Neural cell (in vitro differentiated cells): ENCODE results near the gene RAD51B. TPM values are rescaled to one million over a fixed set of nuclear protein-coding genes. Genes with fewer than 3 reads are reported as not detected.

Source experiments
- H2AFZ ChIP-seq: fragments of 200-600, 300-800 bp; sonication (generic), shearing (Covaris generic); 2 replicates; pipeline ENCODE4 v1.6.0; 2014; ENCODE audit warnings: low read depth, mild to moderate bottlenecking, antibody characterized with exemption, low read length, moderate library complexity
- H3F3A ChIP-seq: fragments of 200-600 bp; shearing (Covaris generic); 2 replicates; pipeline ENCODE4 v1.6.1; 2016; ENCODE audit warnings: mild to moderate bottlenecking, moderate library complexity, mixed read lengths, antibody characterized with exemption, low read length; ENCODE audit not compliant: insufficient read depth, poor library complexity, severe bottlenecking
- H3K27ac ChIP-seq: fragments of 200-600, 300-800 bp; sonication (generic), shearing (Covaris generic); 2 replicates; pipeline ENCODE4 v1.5.1; 2014; ENCODE audit warnings: mild to moderate bottlenecking, low read length, moderate library complexity
- H3K27me3 ChIP-seq: fragments of 300-800, 200-600 bp; sonication (generic), shearing (Covaris generic); 2 replicates; pipeline ENCODE4 v1.6.0; 2014; ENCODE audit warnings: mild to moderate bottlenecking, low read depth, low read length, moderate library complexity; ENCODE audit not compliant: insufficient read depth
- H3K36me3 ChIP-seq: fragments of 300-800, 200-600 bp; sonication (generic), shearing (Covaris generic); 2 replicates; pipeline ENCODE4 v1.5.1; 2014; ENCODE audit warnings: mild to moderate bottlenecking, antibody characterized with exemption, low read length, moderate library complexity; ENCODE audit not compliant: insufficient read depth
- H3K4me2 ChIP-seq: fragments of 300-800, 200-600 bp; sonication (generic), shearing (Covaris generic); 2 replicates; pipeline ENCODE4 v1.6.0; 2014; ENCODE audit warnings: mild to moderate bottlenecking, low read length
- H3K4me3 ChIP-seq: fragments of 300-800, 200-600 bp; sonication (generic), shearing (Covaris generic); 2 replicates; pipeline ENCODE4 v1.5.1; 2014; ENCODE audit warnings: mild to moderate bottlenecking, low read length, moderate library complexity
- H3K79me2 ChIP-seq: fragments of 200-600 bp; shearing (Covaris generic); replicated peaks from 2 replicates; pipeline ENCODE4 v1.6.0; 2014; ENCODE audit warnings: mild to moderate bottlenecking, low read length, moderate library complexity; ENCODE audit not compliant: insufficient read depth
- H3K9ac ChIP-seq: fragments of 300-800, 200-600 bp; sonication (generic), shearing (Covaris generic); 2 replicates; pipeline ENCODE4 v1.6.1; 2016; ENCODE audit warnings: mild to moderate bottlenecking, low read length, mixed read lengths
- H3K9me2 ChIP-seq: fragments of 200-600 bp; shearing (Covaris generic); 2 replicates; pipeline ENCODE4 v1.6.1; 2016; ENCODE audit warnings: mild to moderate bottlenecking, low read length, mixed read lengths; ENCODE audit not compliant: insufficient read depth
- H3K9me3 ChIP-seq: fragments of 200-600, 300-800 bp; sonication (generic), shearing (Covaris generic); 2 replicates; pipeline ENCODE4 v1.6.1; 2016; ENCODE audit warnings: mild to moderate bottlenecking, mixed run types, low read length, moderate library complexity, mixed read lengths
- H4K20me1 ChIP-seq: fragments of 200-600 bp; shearing (Covaris generic); 2 replicates; pipeline ENCODE4 v1.6.1; 2016; ENCODE audit warnings: mild to moderate bottlenecking, mixed run types; ENCODE audit not compliant: insufficient read depth
- EP300 ChIP-seq: fragments of 450-650 bp; conservative IDR thresholded peaks from 2 replicates; pipeline ENCODE4 v1.6.1; 2014; ENCODE audit warnings: antibody characterized with exemption, mild to moderate bottlenecking, moderate library complexity; ENCODE audit not compliant: poor library complexity, severe bottlenecking
- EZH2 ChIP-seq: fragments of 200-600, 300-800 bp; shearing (Covaris generic), sonication (generic); IDR thresholded peaks from 2 replicates; pipeline ENCODE4 v1.6.1; 2014; ENCODE audit warnings: antibody characterized with exemption, low read length, borderline replicate concordance, mild to moderate bottlenecking; ENCODE audit not compliant: insufficient read depth, poor library complexity, severe bottlenecking
- MXI1 ChIP-seq: fragments of 450-650 bp; conservative IDR thresholded peaks from 2 replicates; pipeline ENCODE4 v1.6.1; 2014; ENCODE audit warnings: antibody characterized with exemption, mild to moderate bottlenecking; ENCODE audit not compliant: poor library complexity, severe bottlenecking
- POLR2AphosphoS5 ChIP-seq: IDR thresholded peaks from 2 replicates; pipeline ENCODE4 v1.6.1; 2012
- RAD21 ChIP-seq: fragments of 450-650 bp; conservative IDR thresholded peaks from 2 replicates; pipeline ENCODE4 v1.6.1; 2014; ENCODE audit warnings: antibody characterized with exemption, mild to moderate bottlenecking, moderate library complexity
- SMC3 ChIP-seq: fragments of 450-650 bp; conservative IDR thresholded peaks from 2 replicates; pipeline ENCODE4 v1.6.1; 2014; ENCODE audit warnings: antibody characterized with exemption, mild to moderate bottlenecking, moderate library complexity; ENCODE audit not compliant: poor library complexity
- TAF1 ChIP-seq: IDR thresholded peaks from 2 replicates; pipeline ENCODE4 v1.6.1; 2012; ENCODE audit warnings: low read depth
- polyA plus RNA-seq: library from polyadenylated mRNA; depleted of rRNA; stranded (reverse); fragments of >200 nt; gene quantifications from 2 replicates; pipeline ENCODE4 v1.2.3, GENCODE V29; 2014
- TF ChIP-seq, protein P1 (sequence below): IDR thresholded peaks from 2 replicates; pipeline ENCODE4 v1.6.1; 2012; ENCODE audit warnings: borderline replicate concordance
- TF ChIP-seq, protein P2 (sequence below): fragments of 450-650 bp; IDR thresholded peaks from 2 replicates; pipeline ENCODE4 v1.5.1; 2014; ENCODE audit warnings: antibody characterized with exemption, mild to moderate bottlenecking, moderate library complexity; ENCODE audit not compliant: poor library complexity, severe bottlenecking

RAD51B gene
- polyA plus RNA-seq, 1 donor from 2014 or later = 3.1 TPM

DNA sequence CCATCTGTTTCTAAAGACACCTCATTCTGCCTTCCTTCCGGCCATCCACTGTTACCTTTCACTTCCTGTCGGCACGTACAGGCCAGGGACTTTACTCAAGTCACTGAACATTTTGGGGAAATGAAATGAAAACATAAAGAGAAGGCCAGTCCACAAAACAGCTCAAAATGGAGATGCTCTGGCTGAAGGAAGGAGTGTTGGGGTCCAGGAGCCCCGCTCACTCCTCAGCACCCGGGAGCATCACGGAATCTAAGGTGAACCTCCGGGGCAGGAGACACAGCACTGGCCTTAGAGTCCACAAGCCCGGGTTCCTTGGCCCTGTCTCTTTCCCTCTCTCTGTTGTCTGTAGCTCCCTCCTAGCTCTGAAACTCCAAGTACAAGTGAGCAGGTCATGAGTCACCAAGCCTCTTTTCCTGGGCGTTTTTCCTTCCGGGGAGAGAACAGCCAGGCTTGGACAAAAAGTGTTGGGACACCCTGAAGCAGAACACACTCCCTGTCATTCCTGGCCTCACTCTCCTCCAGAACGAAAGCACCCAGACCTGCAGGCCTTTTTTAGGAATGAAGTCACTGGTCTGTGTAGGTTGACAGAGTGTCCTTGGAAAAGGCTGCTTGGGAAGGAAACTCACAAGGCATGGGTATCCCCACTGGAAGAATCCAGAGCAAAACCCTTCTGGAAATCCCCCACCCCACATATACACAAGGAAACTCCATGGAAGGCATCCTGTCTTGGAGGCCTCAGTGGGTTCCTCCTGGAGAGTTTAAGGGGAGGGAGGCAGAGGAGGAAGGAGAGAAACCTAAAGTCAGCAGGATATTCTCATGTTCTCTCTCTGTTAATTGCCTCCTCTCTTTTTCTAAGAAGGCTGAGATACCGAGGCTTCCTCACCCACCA, 728.0 kb downstream of the RAD51B start:
- H3K9me2 ChIP-seq = no peaks in the 10 kb centered on the region
- H2AFZ ChIP-seq = no peak overlapping the region
- H3K4me2 ChIP-seq = no peak overlapping the region
- no peaks in the 10 kb centered on the region for H3K9me3 ChIP-seq
- no peaks in the 10 kb centered on the region for H3F3A ChIP-seq
- no peaks in the 10 kb centered on the region for H4K20me1 ChIP-seq
- H3K36me3 ChIP-seq = no peaks in the 10 kb centered on the region
- H3K27me3 ChIP-seq = no peaks in the 10 kb centered on the region
- no peak overlapping the region for H3K9ac ChIP-seq
- TF ChIP-seq RAD21 (no peak), TAF1 (no peak), POLR2AphosphoS5 (no peak), SMC3 (no peak), EP300 (no peak), EZH2 (no peak), MXI1 (no peak)
- TF ChIP-seq, protein P1, sequence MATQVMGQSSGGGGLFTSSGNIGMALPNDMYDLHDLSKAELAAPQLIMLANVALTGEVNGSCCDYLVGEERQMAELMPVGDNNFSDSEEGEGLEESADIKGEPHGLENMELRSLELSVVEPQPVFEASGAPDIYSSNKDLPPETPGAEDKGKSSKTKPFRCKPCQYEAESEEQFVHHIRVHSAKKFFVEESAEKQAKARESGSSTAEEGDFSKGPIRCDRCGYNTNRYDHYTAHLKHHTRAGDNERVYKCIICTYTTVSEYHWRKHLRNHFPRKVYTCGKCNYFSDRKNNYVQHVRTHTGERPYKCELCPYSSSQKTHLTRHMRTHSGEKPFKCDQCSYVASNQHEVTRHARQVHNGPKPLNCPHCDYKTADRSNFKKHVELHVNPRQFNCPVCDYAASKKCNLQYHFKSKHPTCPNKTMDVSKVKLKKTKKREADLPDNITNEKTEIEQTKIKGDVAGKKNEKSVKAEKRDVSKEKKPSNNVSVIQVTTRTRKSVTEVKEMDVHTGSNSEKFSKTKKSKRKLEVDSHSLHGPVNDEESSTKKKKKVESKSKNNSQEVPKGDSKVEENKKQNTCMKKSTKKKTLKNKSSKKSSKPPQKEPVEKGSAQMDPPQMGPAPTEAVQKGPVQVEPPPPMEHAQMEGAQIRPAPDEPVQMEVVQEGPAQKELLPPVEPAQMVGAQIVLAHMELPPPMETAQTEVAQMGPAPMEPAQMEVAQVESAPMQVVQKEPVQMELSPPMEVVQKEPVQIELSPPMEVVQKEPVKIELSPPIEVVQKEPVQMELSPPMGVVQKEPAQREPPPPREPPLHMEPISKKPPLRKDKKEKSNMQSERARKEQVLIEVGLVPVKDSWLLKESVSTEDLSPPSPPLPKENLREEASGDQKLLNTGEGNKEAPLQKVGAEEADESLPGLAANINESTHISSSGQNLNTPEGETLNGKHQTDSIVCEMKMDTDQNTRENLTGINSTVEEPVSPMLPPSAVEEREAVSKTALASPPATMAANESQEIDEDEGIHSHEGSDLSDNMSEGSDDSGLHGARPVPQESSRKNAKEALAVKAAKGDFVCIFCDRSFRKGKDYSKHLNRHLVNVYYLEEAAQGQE = no peak
- TF ChIP-seq, protein P2, sequence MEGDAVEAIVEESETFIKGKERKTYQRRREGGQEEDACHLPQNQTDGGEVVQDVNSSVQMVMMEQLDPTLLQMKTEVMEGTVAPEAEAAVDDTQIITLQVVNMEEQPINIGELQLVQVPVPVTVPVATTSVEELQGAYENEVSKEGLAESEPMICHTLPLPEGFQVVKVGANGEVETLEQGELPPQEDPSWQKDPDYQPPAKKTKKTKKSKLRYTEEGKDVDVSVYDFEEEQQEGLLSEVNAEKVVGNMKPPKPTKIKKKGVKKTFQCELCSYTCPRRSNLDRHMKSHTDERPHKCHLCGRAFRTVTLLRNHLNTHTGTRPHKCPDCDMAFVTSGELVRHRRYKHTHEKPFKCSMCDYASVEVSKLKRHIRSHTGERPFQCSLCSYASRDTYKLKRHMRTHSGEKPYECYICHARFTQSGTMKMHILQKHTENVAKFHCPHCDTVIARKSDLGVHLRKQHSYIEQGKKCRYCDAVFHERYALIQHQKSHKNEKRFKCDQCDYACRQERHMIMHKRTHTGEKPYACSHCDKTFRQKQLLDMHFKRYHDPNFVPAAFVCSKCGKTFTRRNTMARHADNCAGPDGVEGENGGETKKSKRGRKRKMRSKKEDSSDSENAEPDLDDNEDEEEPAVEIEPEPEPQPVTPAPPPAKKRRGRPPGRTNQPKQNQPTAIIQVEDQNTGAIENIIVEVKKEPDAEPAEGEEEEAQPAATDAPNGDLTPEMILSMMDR = no peak
- no peak overlapping the region for H3K4me3 ChIP-seq
- no peaks in the 10 kb centered on the region for H3K79me2 ChIP-seq
- H3K27ac ChIP-seq = no peak overlapping the region

DNA sequence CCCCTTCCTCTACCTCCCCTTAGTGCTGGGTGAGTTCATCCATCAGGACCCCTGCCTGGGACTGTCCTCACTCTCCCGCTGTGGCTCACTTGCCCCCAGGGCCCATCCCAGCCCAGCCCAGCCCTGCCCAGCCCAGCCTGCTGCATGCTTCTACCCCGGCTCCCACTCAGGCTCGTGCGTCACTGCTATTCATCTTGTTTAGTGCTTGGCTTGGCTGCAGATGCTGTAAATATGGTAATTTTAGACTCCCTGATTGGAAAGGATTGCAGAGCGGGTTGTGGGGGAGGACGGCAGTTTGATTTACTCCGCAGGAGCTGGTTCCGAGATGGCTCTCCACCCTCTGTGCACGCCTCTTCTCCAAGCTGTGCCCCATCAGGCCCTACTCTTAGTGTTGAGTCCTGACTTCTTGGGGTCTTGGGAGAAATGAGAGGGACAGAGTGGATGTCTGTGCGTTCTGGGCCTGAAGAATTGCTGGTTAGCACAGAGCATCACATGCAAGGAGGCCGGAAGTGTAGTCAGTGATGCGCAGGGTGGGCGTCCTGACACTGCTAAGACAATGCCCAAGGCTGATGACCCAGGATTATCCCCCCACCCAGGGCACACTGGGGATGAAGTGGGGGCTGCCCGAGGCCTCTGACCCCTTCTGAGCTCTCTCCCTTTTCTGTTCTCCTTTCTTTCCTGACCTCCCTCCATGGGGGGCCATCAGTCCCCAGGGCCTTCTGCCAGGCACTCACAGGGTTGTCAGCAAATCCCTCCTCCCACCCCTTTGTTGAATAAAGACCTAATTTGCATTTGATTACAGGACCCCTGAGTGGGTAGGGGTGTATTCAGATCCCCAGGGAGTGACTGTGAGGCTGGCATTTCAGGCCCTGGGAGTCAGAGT, 728.9 kb downstream of the RAD51B start:
- no peaks in the 10 kb centered on the region for H3K27me3 ChIP-seq
- H3K4me2 ChIP-seq = no peak overlapping the region
- H3K4me3 ChIP-seq = no peak overlapping the region
- no peaks in the 10 kb centered on the region for H3K9me2 ChIP-seq
- no peaks in the 10 kb centered on the region for H4K20me1 ChIP-seq
- H3F3A ChIP-seq = no peaks in the 10 kb centered on the region
- no peaks in the 10 kb centered on the region for H3K79me2 ChIP-seq
- H3K9me3 ChIP-seq = no peaks in the 10 kb centered on the region
- no peak overlapping the region for H3K9ac ChIP-seq
- no peak overlapping the region for H2AFZ ChIP-seq
- H3K36me3 ChIP-seq = no peaks in the 10 kb centered on the region
- TF ChIP-seq, protein P1 = no peak
- TF ChIP-seq, protein P2 = no peak
- no peak for TF ChIP-seq TAF1
- TF ChIP-seq EP300 = no peak
- TF ChIP-seq POLR2AphosphoS5 = no peak
- no peak for TF ChIP-seq EZH2
- TF ChIP-seq SMC3 = no peak
- no peak overlapping the region for H3K27ac ChIP-seq
